HPDE6-E6E7 (cell line): Measurements from ENCODE around the gene TMEM208.

Source experiments
- DNase-seq: peaks from one replicate; pipeline ENCODE4 v3.0.0; 2011; ENCODE audit warnings: missing footprints; ENCODE audit errors: extremely low spot score

The TMEM208 gene

GRCh38 chr16:67191995-67192681 lies 34.8 kb upstream of the TMEM208 start, which contains the start of gene E2F4:
E2F4 (plus strand) TSS chr16:67192155; CDS start chr16:67192228, 73 bp downstream.
- peak; percentile 88 for DNase-seq

GRCh38 chr16:67192781-67193361 lies 34.1 kb upstream of the TMEM208 start:
- DNase-seq = no peak

GRCh38 chr16:67193536-67193935 lies 33.4 kb upstream of the TMEM208 start:
- no peak for DNase-seq

- no peak for DNase-seq
Observed at GRCh38 chr16:67194260-67194659, 32.7 kb upstream of the TMEM208 start.

- no peak for DNase-seq
Observed at GRCh38 chr16:67195676-67196075, 31.3 kb upstream of the TMEM208 start.

- no peak for DNase-seq
Observed at GRCh38 chr16:67196881-67197280, 30.0 kb upstream of the TMEM208 start.

- DNase-seq = no peak
Observed at GRCh38 chr16:67197704-67198103, 29.2 kb upstream of the TMEM208 start.

GRCh38 chr16:67198238-67198734 lies 28.6 kb upstream of the TMEM208 start:
- DNase-seq = peak; percentile 96

- DNase-seq = peak; percentile 92
Observed at GRCh38 chr16:67199011-67199807, 27.7 kb upstream of the TMEM208 start, which contains the start of gene ELMO3. ELMO3 (plus strand) TSS chr16:67199131; CDS start chr16:67199327, 196 bp downstream.

GRCh38 chr16:67199808-67200198 lies 27.1 kb upstream of the TMEM208 start:
- no peak for DNase-seq

GRCh38 chr16:67200491-67200890 lies 26.4 kb upstream of the TMEM208 start:
- DNase-seq = no peak

- no peak for DNase-seq
Observed at GRCh38 chr16:67201411-67202345, 25.3 kb upstream of the TMEM208 start.

- DNase-seq = no peak
Observed at GRCh38 chr16:67202426-67202825, 24.5 kb upstream of the TMEM208 start.

- no peak for DNase-seq
Observed at GRCh38 chr16:67202956-67203493, 23.9 kb upstream of the TMEM208 start.

GRCh38 chr16:67204076-67204475 lies 22.9 kb upstream of the TMEM208 start:
- DNase-seq = no peak

GRCh38 chr16:67206129-67206837 lies 20.6 kb upstream of the TMEM208 start:
- DNase-seq = no peak

GRCh38 chr16:67206838-67207248 lies 20.1 kb upstream of the TMEM208 start:
- no peak for DNase-seq

- peak; percentile 71 for DNase-seq
Observed at GRCh38 chr16:67207249-67208091, 19.5 kb upstream of the TMEM208 start.

- DNase-seq = no peak
Observed at GRCh38 chr16:67208154-67208896, 18.6 kb upstream of the TMEM208 start.
